Endothelial cell of umbilical vein (primary cell): ENCODE results near the gene PRKG1. TPM values are rescaled to one million over a fixed set of nuclear protein-coding genes. Genes with fewer than 3 reads are reported as not detected.

Source experiments
- BruUV-seq: library from RNA; stranded (reverse); fragments of 400-500 nt; replicated peaks from 2 replicates; lab custom pipeline; 2021; lab: Mats Ljungman, UMichigan
- CTCF ChIA-PET: fragments of 300-600, 350-600 bp; sonication (Branson Sonifier 250); formaldehyde crosslinking; loops from one replicate; lab custom pipeline; 2021; ENCODE audit warnings: antibody characterized with exemption, inconsistent platforms; lab: Charles Lee
- POLR2A ChIA-PET: fragments of 300-600, 350-600 bp; sonication (Branson Sonifier 250); formaldehyde crosslinking; loops from one replicate; lab custom pipeline; 2021; ENCODE audit warnings: antibody characterized with exemption, inconsistent platforms; lab: Charles Lee
- DNase-seq: peaks from one replicate; pipeline ENCODE4 v3.0.0-alpha.2; 2011; ENCODE audit warnings: low read depth, low spot score
- FAIRE-seq: peaks from 2 replicates; lab custom pipeline; 2011; peaks lifted over from hg19 to GRCh38; lab: Jason Lieb, UNC
- H2AFZ ChIP-seq: 2 replicates; pipeline ENCODE4 v1.6.0; 2012; ENCODE audit warnings: low read depth, low read length, control low read depth, inconsistent platforms
- H3K27ac ChIP-seq: 2 replicates; pipeline ENCODE4 v1.5.1; 2011; ENCODE audit warnings: low read depth, mild to moderate bottlenecking, control low read depth, low read length, moderate library complexity; ENCODE audit not compliant: insufficient read depth
- H3K27me3 ChIP-seq, 2 experiments: 2 replicates each; pipeline versions ENCODE4 v1.6.0 to v1.6.1; 2011; ENCODE audit warnings: low read length in 2 of 2, mixed read lengths in 1 of 2; ENCODE audit not compliant: control insufficient read depth in 2 of 2, insufficient read depth in 2 of 2
- H3K36me3 ChIP-seq, 2 experiments: 2 replicates in 1 of 2; 3 replicates in 1 of 2; pipeline ENCODE4 v1.5.1; 2011; ENCODE audit warnings: low read length in 2 of 2, mild to moderate bottlenecking in 1 of 2, moderate library complexity in 1 of 2; ENCODE audit not compliant: control insufficient read depth in 2 of 2, insufficient read depth in 2 of 2; ENCODE audit errors: extremely low read depth in 1 of 2
- H3K4me1 ChIP-seq: 3 replicates; pipeline ENCODE4 v1.5.1; 2011; ENCODE audit warnings: mild to moderate bottlenecking, low read length; ENCODE audit not compliant: control insufficient read depth, insufficient read depth; ENCODE audit errors: extremely low read depth
- H3K4me2 ChIP-seq: 2 replicates; pipeline ENCODE4 v1.6.1; 2011; ENCODE audit warnings: low read length, control low read depth, mixed read lengths; ENCODE audit not compliant: insufficient read depth
- H3K4me3 ChIP-seq, 3 experiments: fragments of 200-600 bp in 1 of 3; sonication (generic), shearing (Covaris generic) in 1 of 3; replicated peaks in 1 of 3; 2 replicates each; pipeline ENCODE4 v1.5.1; 2011 to 2016; ENCODE audit warnings: control low read depth in 3 of 3, low read length in 3 of 3, mild to moderate bottlenecking in 2 of 3, inconsistent platforms in 1 of 3, low read depth in 1 of 3, moderate library complexity in 1 of 3; ENCODE audit not compliant: insufficient read depth in 1 of 3
- H3K79me2 ChIP-seq: 2 replicates; pipeline ENCODE4 v1.6.0; 2012; ENCODE audit warnings: low read length, inconsistent platforms; ENCODE audit not compliant: control insufficient read depth, insufficient read depth
- H3K9ac ChIP-seq: replicated peaks from 2 replicates; pipeline ENCODE3; 2011; ENCODE audit warnings: low read length, control low read depth; ENCODE audit not compliant: insufficient read depth; ENCODE audit errors: extremely low read depth
- H3K9me1 ChIP-seq: replicated peaks from 3 replicates; pipeline ENCODE4 v1.6.0; 2011; ENCODE audit warnings: mild to moderate bottlenecking, low read length; ENCODE audit not compliant: control insufficient read depth, insufficient read depth; ENCODE audit errors: extremely low read depth
- H3K9me3 ChIP-seq: replicated peaks from 2 replicates; pipeline ENCODE4 v1.5.1; 2012; ENCODE audit warnings: low read length, inconsistent platforms; ENCODE audit not compliant: control insufficient read depth, insufficient read depth
- H4K20me1 ChIP-seq: replicated peaks from 2 replicates; pipeline ENCODE3; 2011; ENCODE audit warnings: mild to moderate bottlenecking, low read length; ENCODE audit not compliant: control insufficient read depth, insufficient read depth; ENCODE audit errors: extremely low read depth
- EZH2 ChIP-seq: IDR thresholded peaks from 2 replicates; pipeline ENCODE4 v1.6.1; 2012; ENCODE audit warnings: borderline replicate concordance, low read depth, mild to moderate bottlenecking, moderate library complexity, low read length, inconsistent platforms; ENCODE audit not compliant: severe bottlenecking
- FOS ChIP-seq: IDR thresholded peaks from 2 replicates; pipeline ENCODE4 v1.6.1; 2011; ENCODE audit warnings: mild to moderate bottlenecking, low read length, moderate library complexity, borderline replicate concordance; ENCODE audit not compliant: insufficient read depth
- GATA2 ChIP-seq: IDR thresholded peaks from 2 replicates; pipeline ENCODE4 v1.7.0; 2011; ENCODE audit warnings: low read depth, mild to moderate bottlenecking, moderate library complexity, mixed read lengths, low read length; ENCODE audit not compliant: insufficient read length, insufficient read depth
- JUN ChIP-seq: IDR thresholded peaks from 2 replicates; pipeline ENCODE4 v1.6.1; 2011; ENCODE audit warnings: borderline replicate concordance, low read depth; ENCODE audit not compliant: insufficient read length, insufficient read depth
- MYC ChIP-seq: IDR thresholded peaks from one replicate; pipeline ENCODE4 v1.6.1; 2011; ENCODE audit warnings: mild to moderate bottlenecking, low read depth, low read length
- POLR2A ChIP-seq: IDR thresholded peaks from 2 replicates; pipeline ENCODE4 v1.6.1; 2012; ENCODE audit warnings: low read depth, mild to moderate bottlenecking, control low read depth, low read length
- POLR2AphosphoS5 ChIP-seq: IDR thresholded peaks from 2 replicates; pipeline ENCODE4 v1.6.1; 2012; ENCODE audit warnings: low read depth, mild to moderate bottlenecking, control low read depth, low read length, moderate library complexity; ENCODE audit not compliant: insufficient read depth
- dilution Hi-C: fragments of 300-500 bp; cut with MboI; formaldehyde crosslinking; loops from one replicate; pipeline ENCODE4 v1.15.0; 2019; ENCODE audit warnings: low sequenced_read_pairs; ENCODE audit not compliant: extremely low pct_ligation_motif_present
- intact Hi-C: fragments of 100-400 bp; cut with micrococcal nuclease; formaldehyde crosslinking; loops from one replicate; pipeline ENCODE4 v1.10.0; 2022
- polyA plus RNA-seq, 4 experiments: library from polyadenylated mRNA; depleted of rRNA in 3 of 4; stranded (reverse) in 3 of 4; unstranded in 1 of 4; fragments of >200 nt; gene quantifications; 2 replicates each; pipeline versions ENCODE4 v1.2.1 to v1.2.3, GENCODE V29; 2011 to 2012; ENCODE audit warnings: missing spikeins in 1 of 4
- total RNA-seq: library from RNA; stranded (reverse); gene quantifications from 2 replicates; pipeline ENCODE4 v1.2.3, GENCODE V29; 2021
- TF ChIP-seq, protein P1 (sequence below): IDR thresholded peaks from 2 replicates; pipeline ENCODE4 v1.6.1; 2011; ENCODE audit not compliant: insufficient read depth, insufficient read length
- TF ChIP-seq, protein P2 (sequence below), 2 donors: IDR thresholded peaks; 1 replicate in 1 of 2; 2 replicates in 1 of 2; pipeline ENCODE4 v1.5.1; 2011; ENCODE audit warnings: low read length in 2 of 2, mild to moderate bottlenecking in 2 of 2, moderate library complexity in 2 of 2, control low read depth in 1 of 2, inconsistent platforms in 1 of 2, low read depth in 1 of 2; ENCODE audit not compliant: insufficient read depth in 1 of 2; ENCODE audit errors: extremely low read depth in 1 of 2

The PRKG1 gene
- total and polyA plus RNA-seq, 2 donors (not counting 3 experiments of a cell fraction or from before 2014, with no cell fraction given): 0.01 to 0.18 TPM

DNA sequence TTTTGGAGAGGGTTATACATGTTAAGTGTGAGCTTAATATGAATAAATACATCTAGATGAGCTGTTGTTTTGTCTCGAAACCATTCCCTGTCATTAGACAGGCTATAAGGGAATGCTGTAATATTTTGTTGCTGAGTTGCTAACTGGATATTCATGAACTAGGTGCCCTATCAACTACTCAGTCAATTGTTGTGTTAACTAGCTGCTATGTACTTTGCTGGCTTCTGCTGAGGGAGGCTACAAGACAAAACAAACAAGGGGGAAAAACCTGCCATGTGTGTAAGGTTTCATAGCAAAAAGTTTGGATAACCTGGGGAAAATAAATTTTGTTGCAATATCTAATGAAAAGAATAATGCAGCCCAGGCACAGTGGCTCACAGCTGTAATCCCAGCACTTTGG is 514.7 kb downstream of the PRKG1 start:
- POLR2A ChIA-PET: no interaction called here
- no peaks in the 10 kb centered on the region for H3K79me2 ChIP-seq
- intact Hi-C loops: no loop called here
- H4K20me1 ChIP-seq: no peaks in the 10 kb centered on the region
- no peaks in the 10 kb centered on the region for H3K27me3 ChIP-seq
- H3K4me2 ChIP-seq: no peak overlapping the region
- no TSS peak for BruUV-seq
- no peak overlapping the region for H3K9ac ChIP-seq
- H3K36me3 ChIP-seq: no peaks in the 10 kb centered on the region
- H3K9me3 ChIP-seq: no peaks in the 10 kb centered on the region
- CTCF ChIA-PET: interaction anchor here (0.9 kb wide), 1 partner anchor 12 kb away, joined by 3 read pairs; no protein-coding TSS in a partner anchor
- DNase-seq: no peak
- FAIRE-seq: no peak
- H3K4me1 ChIP-seq: peaks cover 3% of the 10 kb centered on the region
- dilution Hi-C loops: no loop called here
- H3K4me3 ChIP-seq: no peak overlapping the region
- peaks cover 2% of the 10 kb centered on the region for H3K9me1 ChIP-seq
- no peak overlapping the region for H3K27ac ChIP-seq
- no peak overlapping the region for H2AFZ ChIP-seq
- TF ChIP-seq EZH2 (no peak), FOS (no peak), POLR2A (no peak), JUN (no peak), GATA2 (no peak), MYC (no peak), POLR2AphosphoS5 (no peak)
- TF ChIP-seq, protein P1, sequence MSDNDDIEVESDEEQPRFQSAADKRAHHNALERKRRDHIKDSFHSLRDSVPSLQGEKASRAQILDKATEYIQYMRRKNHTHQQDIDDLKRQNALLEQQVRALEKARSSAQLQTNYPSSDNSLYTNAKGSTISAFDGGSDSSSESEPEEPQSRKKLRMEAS: no peak
- TF ChIP-seq, protein P2, sequence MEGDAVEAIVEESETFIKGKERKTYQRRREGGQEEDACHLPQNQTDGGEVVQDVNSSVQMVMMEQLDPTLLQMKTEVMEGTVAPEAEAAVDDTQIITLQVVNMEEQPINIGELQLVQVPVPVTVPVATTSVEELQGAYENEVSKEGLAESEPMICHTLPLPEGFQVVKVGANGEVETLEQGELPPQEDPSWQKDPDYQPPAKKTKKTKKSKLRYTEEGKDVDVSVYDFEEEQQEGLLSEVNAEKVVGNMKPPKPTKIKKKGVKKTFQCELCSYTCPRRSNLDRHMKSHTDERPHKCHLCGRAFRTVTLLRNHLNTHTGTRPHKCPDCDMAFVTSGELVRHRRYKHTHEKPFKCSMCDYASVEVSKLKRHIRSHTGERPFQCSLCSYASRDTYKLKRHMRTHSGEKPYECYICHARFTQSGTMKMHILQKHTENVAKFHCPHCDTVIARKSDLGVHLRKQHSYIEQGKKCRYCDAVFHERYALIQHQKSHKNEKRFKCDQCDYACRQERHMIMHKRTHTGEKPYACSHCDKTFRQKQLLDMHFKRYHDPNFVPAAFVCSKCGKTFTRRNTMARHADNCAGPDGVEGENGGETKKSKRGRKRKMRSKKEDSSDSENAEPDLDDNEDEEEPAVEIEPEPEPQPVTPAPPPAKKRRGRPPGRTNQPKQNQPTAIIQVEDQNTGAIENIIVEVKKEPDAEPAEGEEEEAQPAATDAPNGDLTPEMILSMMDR (IDR thresholded peaks at IDR 0.05; ENCODE audit: extremely low read depth in 1 of 2, insufficient read depth in 1 of 2, low read depth in 1 of 2, low read length in 2 of 2): no peak
